HepG2 (cell line): Measurements from ENCODE around the gene MGMT. TPM values are rescaled to one million over a fixed set of nuclear protein-coding genes. Genes with fewer than 3 reads are reported as not detected.

Source experiments
- ATAC-seq: fragments of 200-7000 bp; cut with Tn5 transposase; 3 replicates; pipeline ENCODE4 v1.9.1; 2020; ENCODE audit warnings: mild to moderate bottlenecking, moderate library complexity
- BruUV-seq: library from RNA; stranded (reverse); fragments of 400-500 nt; replicated peaks from 2 replicates; lab custom pipeline; 2021; lab: Mats Ljungman, UMichigan
- CTCF ChIA-PET: fragments of 300-600 bp; formaldehyde crosslinking; extraction: SDS; loops from one replicate; lab custom pipeline; 2021; ENCODE audit warnings: low total read pairs, inconsistent platforms, low intra/inter-chr PET ratio; lab: Yijun Ruan, JAX
- POLR2A ChIA-PET: fragments of 350-600 bp; sonication (Branson Sonifier 250); formaldehyde crosslinking; loops from one replicate; lab custom pipeline; 2020; ENCODE audit warnings: antibody characterized with exemption, inconsistent platforms; lab: Yijun Ruan, JAX
- DNase-seq: peaks from one replicate; pipeline ENCODE4 v3.0.0-alpha.2; 2015; ENCODE audit warnings: low spot score
- FAIRE-seq: peaks from 3 replicates; lab custom pipeline; 2011; peaks lifted over from hg19 to GRCh38; lab: Jason Lieb, UNC
- H2AFZ ChIP-seq: one replicate; pipeline ENCODE4 v1.6.1; 2011; ENCODE audit warnings: low read length, inconsistent platforms
- H3K27ac ChIP-seq: fragments of 300-600 bp; 3 replicates; pipeline ENCODE4 v1.8.0; 2011; ENCODE audit warnings: mixed run types, mild to moderate bottlenecking, mixed read lengths, low read length, inconsistent platforms; ENCODE audit not compliant: insufficient read depth; ENCODE audit errors: extremely low read length
- H3K27me3 ChIP-seq, 2 experiments: fragments of 200-600 bp in 1 of 2; 2 replicates in 1 of 2; 3 replicates in 1 of 2; pipeline versions ENCODE4 v1.6.0 to v1.8.0; 2011; ENCODE audit warnings: low read length in 2 of 2, mild to moderate bottlenecking in 2 of 2, moderate library complexity in 2 of 2, inconsistent platforms in 1 of 2; ENCODE audit not compliant: insufficient read depth in 2 of 2, control insufficient read depth in 1 of 2
- H3K36me3 ChIP-seq, 2 experiments: fragments of 200-600 bp in 1 of 2; replicated peaks in 1 of 2; 2 replicates in 1 of 2; 3 replicates in 1 of 2; pipeline versions ENCODE4 v1.5.1 to v1.8.0; 2011; ENCODE audit warnings: low read length in 2 of 2, inconsistent platforms in 1 of 2; ENCODE audit not compliant: insufficient read depth in 2 of 2, control insufficient read depth in 1 of 2
- H3K4me1 ChIP-seq: 2 replicates; pipeline ENCODE4 v1.5.1; 2012; ENCODE audit warnings: low read length, inconsistent platforms; ENCODE audit not compliant: insufficient read depth
- H3K4me2 ChIP-seq: 2 replicates; pipeline ENCODE4 v1.6.0; 2011; ENCODE audit warnings: low read depth, low read length, inconsistent platforms
- H3K4me3 ChIP-seq, 3 experiments: fragments of 200-600 bp in 1 of 3; sonication (generic), shearing (Covaris generic) in 1 of 3; replicated peaks in 1 of 3; 2 replicates each; pipeline ENCODE4 v1.5.1; 2011 to 2016; ENCODE audit warnings: low read length in 3 of 3, inconsistent platforms in 2 of 3, low read depth in 2 of 3, mild to moderate bottlenecking in 2 of 3, control low read depth in 1 of 3, mixed read lengths in 1 of 3; ENCODE audit not compliant: insufficient read depth in 1 of 3
- H3K79me2 ChIP-seq: one replicate; pipeline ENCODE4 v1.6.1; 2011; ENCODE audit warnings: low read length, inconsistent platforms; ENCODE audit not compliant: insufficient read depth
- H3K9ac ChIP-seq: 2 replicates; pipeline ENCODE4 v1.6.0; 2011; ENCODE audit warnings: mild to moderate bottlenecking, low read depth, low read length, inconsistent platforms; ENCODE audit not compliant: insufficient read depth
- H3K9me3 ChIP-seq: 2 replicates; pipeline ENCODE4 v1.5.1; 2012; ENCODE audit warnings: mild to moderate bottlenecking, low read length
- H4K20me1 ChIP-seq: 2 replicates; pipeline ENCODE4 v1.6.0; 2011; ENCODE audit warnings: inconsistent platforms, mild to moderate bottlenecking, low read length, moderate library complexity; ENCODE audit not compliant: insufficient read depth
- ASH2L ChIP-seq: fragments of 300-600, 200-600 bp; sonication (generic); IDR thresholded peaks from 2 replicates; pipeline ENCODE4 v1.7.0; 2017; ENCODE audit warnings: low read depth, mild to moderate bottlenecking, moderate library complexity, mixed read lengths, low read length; ENCODE audit not compliant: insufficient read length
- ATF1 ChIP-seq: IDR thresholded peaks from 2 replicates; pipeline ENCODE4 v1.6.1; 2016; ENCODE audit warnings: mild to moderate bottlenecking, control low read depth
- MED13 ChIP-seq: sonication (generic); formaldehyde crosslinking; IDR thresholded peaks from 2 replicates; pipeline ENCODE4 v1.5.0; 2020; ENCODE audit warnings: missing genetic modification reagents
- TFDP1 ChIP-seq: IDR thresholded peaks from 2 replicates; pipeline ENCODE4 v1.6.1; 2016; ENCODE audit warnings: missing compliant biosample characterization, missing genetic modification reagents, borderline replicate concordance
- TRAFD1 ChIP-seq: sonication (generic); formaldehyde crosslinking; IDR thresholded peaks from 2 replicates; pipeline ENCODE4 v1.5.1; 2020; ENCODE audit warnings: missing genetic modification reagents, mild to moderate bottlenecking, borderline replicate concordance
- XRCC5 ChIP-seq: fragments of 200-400 bp; formaldehyde crosslinking; optimal IDR thresholded peaks from 2 replicates; pipeline ENCODE3; 2017; ENCODE audit warnings: mild to moderate bottlenecking, low read length
- ZFP36 ChIP-seq: fragments of 150-350 bp; IDR thresholded peaks from 2 replicates; pipeline ENCODE4 v1.6.1; 2018; ENCODE audit warnings: borderline replicate concordance, low read length, low read depth; ENCODE audit not compliant: partially characterized antibody
- ZNF292 ChIP-seq: sonication (generic); formaldehyde crosslinking; IDR thresholded peaks from 2 replicates; pipeline ENCODE4 v1.8.1; 2022; ENCODE audit warnings: mild to moderate bottlenecking, low read depth, missing genetic modification reagents, borderline replicate concordance
- ZNF296 ChIP-seq: sonication (generic); formaldehyde crosslinking; conservative IDR thresholded peaks from 2 replicates; pipeline ENCODE4 v1.5.0; 2020; ENCODE audit warnings: mild to moderate bottlenecking, missing genetic modification reagents
- ZNF451 ChIP-seq: sonication (generic); formaldehyde crosslinking; IDR thresholded peaks from 2 replicates; pipeline ENCODE4 v1.5.0; 2020; ENCODE audit warnings: mild to moderate bottlenecking, missing genetic modification reagents
- ZNF570 ChIP-seq: sonication (generic); formaldehyde crosslinking; IDR thresholded peaks from 2 replicates; pipeline ENCODE4 v1.4.0; 2020; ENCODE audit warnings: mild to moderate bottlenecking, missing genetic modification reagents, borderline replicate concordance
- ZNF687 ChIP-seq: sonication (generic); formaldehyde crosslinking; IDR thresholded peaks from 2 replicates; pipeline ENCODE4 v1.5.1; 2020; ENCODE audit warnings: mild to moderate bottlenecking, missing genetic modification reagents, moderate library complexity
- ZNF775 ChIP-seq: sonication (generic); formaldehyde crosslinking; IDR thresholded peaks from 2 replicates; pipeline ENCODE4 v1.4.0; 2020; ENCODE audit warnings: missing genetic modification reagents, mild to moderate bottlenecking, moderate library complexity, borderline replicate concordance
- WGBS: methylation state at CpG from one replicate; pipeline ENCODE4 v1.1.6; 2017; ENCODE audit warnings: low lambda C conversion rate; 5-methylcytosine and 5-hydroxymethylcytosine counted together
- in situ Hi-C: cut with HindIII; loops from 2 replicates; pipeline ENCODE4 v1.10.0; 2017; ENCODE audit warnings: low pct_unique_long_range_greater_than_20kb; ENCODE audit not compliant: extremely low pct_ligation_motif_present
- intact Hi-C: fragments of 100-400 bp; cut with micrococcal nuclease; formaldehyde crosslinking; loops from one replicate; pipeline ENCODE4 v1.10.0; 2022; ENCODE audit not compliant: unreplicated experiment
- polyA plus RNA-seq, 8 experiments: library from polyadenylated mRNA; depleted of rRNA in 3 of 8; stranded (reverse) in 7 of 8; unstranded in 1 of 8; fragments of >200 nt; fragmentation: Illumina TruSeq in 4 of 8; extraction: Trizol in 4 of 8; gene quantifications; 2 replicates each; pipeline versions ENCODE4 v1.2.1 to v1.2.3, GENCODE V29; 2011 to 2016; ENCODE audit warnings: low read depth in 4 of 8, missing spikeins in 1 of 8, mixed read lengths in 1 of 8; ENCODE audit not compliant: insufficient read depth in 1 of 8
- total RNA-seq, 5 experiments: library from RNA; depleted of rRNA; stranded (reverse); fragments of >200 nt; fragmentation: Illumina TruSeq; extraction: Trizol; gene quantifications; 2 replicates each; pipeline ENCODE4 v1.2.3, GENCODE V29; 2016; ENCODE audit warnings: low read depth in 1 of 5

Gene MGMT
- total and polyA plus RNA-seq, 2 of the 13 experiments (the other 11 are each of a cell fraction or from before 2014, with no cell fraction given) = 12.0 to 19.5 TPM

GRCh38 chr10:129707406-129708388 lies 240.7 kb downstream of the MGMT start:
- H3K27ac ChIP-seq = no peak overlapping the region
- H2AFZ ChIP-seq = no peak overlapping the region
- H3K4me3 ChIP-seq = no peak overlapping the region
- intact Hi-C loops = no loop called here
- DNase-seq (no peak), FAIRE-seq (no peak), ATAC-seq (no peak)
- 0 out of 5 replicates have a peak, but pooled peaks cover 1 to 3% of the 10 kb centered on the region in 2 experiments for H3K36me3 ChIP-seq
- WGBS = 86% methylated on average over 31 of the region's 37 CpGs
- in situ Hi-C loops = no loop called here
- H4K20me1 ChIP-seq = no peaks in the 10 kb centered on the region
- no peaks in the 10 kb centered on the region for H3K9me3 ChIP-seq
- H3K9ac ChIP-seq = no peak overlapping the region
- BruUV-seq = no TSS peak
- H3K4me2 ChIP-seq = no peak overlapping the region
- H3K4me1 ChIP-seq = no peaks in the 10 kb centered on the region
- ChIA-PET POLR2A (no interaction called here), CTCF (no interaction called here)
- H3K27me3 ChIP-seq = no peaks in the 10 kb centered on the region
- H3K79me2 ChIP-seq = no peaks in the 10 kb centered on the region
- no peak for TF ChIP-seq ZNF687
- TF ChIP-seq ZFP36 = no peak
- TF ChIP-seq ZNF775 (CRISPR knock-in tag) = no peak
- no peak for TF ChIP-seq ZNF292 (CRISPR knock-in tag)
- TF ChIP-seq ASH2L = no peak
- no peak for TF ChIP-seq ZNF570 (CRISPR knock-in tag)
- no peak for TF ChIP-seq TFDP1 (CRISPR knock-in tag)
- TF ChIP-seq ZNF296 (CRISPR knock-in tag) = no peak
- TF ChIP-seq ATF1 (CRISPR knock-in tag) = no peak
- TF ChIP-seq ZNF451 (CRISPR knock-in tag) = no peak
- no peak for TF ChIP-seq XRCC5
- no peak for TF ChIP-seq MED13 (CRISPR knock-in tag)
- TF ChIP-seq TRAFD1 = no peak
